Mesenchymal stem cell (in vitro differentiated cells and primary cell): ENCODE data around the gene LAMB3.

Source experiments
- DNase-seq: peaks from one replicate; pipeline ENCODE4 v3.0.0-alpha.2; 2013
- H2AFZ ChIP-seq: one replicate; pipeline ENCODE4 v1.6.1; 2013; ENCODE audit warnings: low read depth, mild to moderate bottlenecking, control low read depth, inconsistent platforms, low read length, moderate library complexity
- H2AK5ac ChIP-seq: 2 replicates; pipeline ENCODE4 v1.6.1; 2013; ENCODE audit warnings: low read length, moderate library complexity, mild to moderate bottlenecking, inconsistent platforms; ENCODE audit not compliant: severe bottlenecking
- H2BK120ac ChIP-seq: one replicate; pipeline ENCODE4 v1.6.1; 2013; ENCODE audit warnings: low read depth, mild to moderate bottlenecking, inconsistent platforms, low read length, moderate library complexity
- H2BK12ac ChIP-seq, 2 experiments: one replicate each; pipeline ENCODE4 v1.6.1; 2013; ENCODE audit warnings: inconsistent platforms in 2 of 2, low read length in 2 of 2, mild to moderate bottlenecking in 2 of 2, moderate library complexity in 2 of 2, control low read depth in 1 of 2
- H2BK15ac ChIP-seq: one replicate; pipeline ENCODE4 v1.6.1; 2013; ENCODE audit warnings: mild to moderate bottlenecking, low read depth, inconsistent platforms; ENCODE audit not compliant: poor library complexity, severe bottlenecking
- H2BK5ac ChIP-seq: 2 replicates; pipeline ENCODE4 v1.6.1; 2013; ENCODE audit warnings: low read depth, mild to moderate bottlenecking, low read length, control low read depth, inconsistent platforms; ENCODE audit not compliant: poor library complexity, severe bottlenecking
- H3K14ac ChIP-seq, 2 experiments: one replicate each; pipeline ENCODE4 v1.6.1; 2013; ENCODE audit warnings: inconsistent platforms in 2 of 2, low read length in 2 of 2, control low read depth in 1 of 2, mild to moderate bottlenecking in 1 of 2, moderate library complexity in 1 of 2
- H3K18ac ChIP-seq, 2 experiments: one replicate each; pipeline ENCODE4 v1.6.1; 2013; ENCODE audit warnings: inconsistent platforms in 2 of 2, low read length in 2 of 2, control low read depth in 1 of 2, low read depth in 1 of 2, mild to moderate bottlenecking in 1 of 2
- H3K23ac ChIP-seq, 2 experiments: one replicate each; pipeline ENCODE4 v1.6.1; 2013; ENCODE audit warnings: inconsistent platforms in 2 of 2, low read length in 2 of 2, mild to moderate bottlenecking in 2 of 2, moderate library complexity in 2 of 2, control low read depth in 1 of 2
- H3K27ac ChIP-seq: 2 replicates; pipeline ENCODE4 v1.5.1; 2013; ENCODE audit warnings: mild to moderate bottlenecking, moderate library complexity, low read length, control low read depth, inconsistent platforms; ENCODE audit not compliant: poor library complexity, severe bottlenecking
- H3K27me3 ChIP-seq, 2 experiments: 2 replicates each; pipeline versions ENCODE4 v1.6.1 to v1.7.0; 2013; ENCODE audit warnings: low read length in 2 of 2, mild to moderate bottlenecking in 2 of 2, moderate library complexity in 2 of 2, control low read depth in 1 of 2, inconsistent platforms in 1 of 2; ENCODE audit not compliant: control insufficient read depth in 1 of 2, insufficient read depth in 1 of 2
- H3K36me3 ChIP-seq, 2 experiments: 2 replicates each; pipeline versions ENCODE4 v1.6.1 to v1.7.0; 2013; ENCODE audit warnings: low read length in 2 of 2, control low read depth in 1 of 2, inconsistent platforms in 1 of 2, low read depth in 1 of 2, mild to moderate bottlenecking in 1 of 2; ENCODE audit not compliant: insufficient read depth in 2 of 2, control insufficient read depth in 1 of 2
- H3K4ac ChIP-seq, 2 experiments: one replicate each; pipeline ENCODE4 v1.6.1; 2013; ENCODE audit warnings: inconsistent platforms in 2 of 2, low read length in 2 of 2, mild to moderate bottlenecking in 2 of 2, moderate library complexity in 2 of 2, control low read depth in 1 of 2, low read depth in 1 of 2
- H3K4me1 ChIP-seq: 2 replicates; pipeline ENCODE4 v1.6.1; 2013; ENCODE audit warnings: low read depth, low read length, control low read depth; ENCODE audit not compliant: control insufficient read depth, insufficient read depth
- H3K4me2 ChIP-seq: 2 replicates; pipeline ENCODE4 v1.6.1; 2013; ENCODE audit warnings: low read length, mild to moderate bottlenecking, inconsistent platforms; ENCODE audit not compliant: poor library complexity, severe bottlenecking
- H3K4me3 ChIP-seq, 2 experiments: 2 replicates each; pipeline versions ENCODE4 v1.5.1 to v1.7.0; 2013; ENCODE audit warnings: low read length in 2 of 2, mild to moderate bottlenecking in 2 of 2, control low read depth in 1 of 2, low read depth in 1 of 2; ENCODE audit not compliant: insufficient read depth in 1 of 2
- H3K79me1 ChIP-seq: replicated peaks from 2 replicates; pipeline ENCODE4 v1.6.1; 2013; ENCODE audit warnings: mild to moderate bottlenecking, control low read depth, low read length, inconsistent platforms; ENCODE audit not compliant: poor library complexity, severe bottlenecking
- H3K9ac ChIP-seq: 2 replicates; pipeline ENCODE4 v1.7.0; 2013; ENCODE audit warnings: mild to moderate bottlenecking, low read length, moderate library complexity
- H3K9me3 ChIP-seq: 2 replicates; pipeline ENCODE4 v1.7.0; 2013; ENCODE audit warnings: mild to moderate bottlenecking, low read length; ENCODE audit not compliant: control insufficient read depth
- H4K8ac ChIP-seq: one replicate; pipeline ENCODE4 v1.6.1; 2013; ENCODE audit warnings: inconsistent platforms, mild to moderate bottlenecking, low read length, moderate library complexity
- H4K91ac ChIP-seq: one replicate; pipeline ENCODE4 v1.6.1; 2013; ENCODE audit warnings: mild to moderate bottlenecking, low read length, inconsistent platforms
- WGBS: methylation state at CpG from one replicate; pipeline ENCODE4 v1.1.7; 2013; ENCODE audit warnings: mixed read lengths; 5-methylcytosine and 5-hydroxymethylcytosine counted together

Gene LAMB3

DNA sequence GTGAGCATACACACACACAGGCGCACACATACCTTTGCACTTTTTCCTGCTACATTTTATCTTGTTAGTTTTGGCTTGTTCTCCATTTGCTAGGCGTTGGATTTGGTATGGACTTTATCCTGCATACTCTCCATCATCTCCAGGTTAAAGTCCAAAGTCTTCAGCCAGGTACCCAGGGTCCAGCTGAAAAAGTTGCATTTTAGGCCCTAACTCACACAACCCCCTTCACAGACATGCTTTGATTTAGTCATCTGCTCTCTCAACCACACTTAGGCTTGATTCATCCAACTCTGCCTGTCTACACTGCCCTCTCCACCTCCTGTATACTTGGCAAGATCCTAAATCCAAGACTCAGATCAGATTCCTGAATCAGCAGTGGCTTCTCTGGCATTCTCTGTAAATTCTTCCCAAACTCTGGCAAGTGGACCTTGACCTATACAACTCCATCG, 10.7 kb upstream of the LAMB3 start:
- Histone ChIP-seq H2BK5ac (no peak overlapping the region), H2BK15ac (no peak overlapping the region), H3K9ac (no peak overlapping the region), H3K4me3 (no peak overlapping the region), H3K4me2 (no peak overlapping the region), H3K79me1 (no peaks in the 10 kb centered on the region), H4K8ac (no peak overlapping the region), H2BK12ac (no peak overlapping the region), H3K36me3 (no peaks in the 10 kb centered on the region), H3K27me3 (peaks cover 0 to 6% of the 10 kb centered on the region in 2 experiments), H3K4me1 (no peaks in the 10 kb centered on the region), H2BK120ac (no peak overlapping the region), H3K9me3 (no peaks in the 10 kb centered on the region), H3K27ac (no peak overlapping the region), H3K14ac (no peak overlapping the region), H3K23ac (no peak overlapping the region), H3K18ac (no peak overlapping the region), H2AFZ (no peak overlapping the region), H4K91ac (no peak overlapping the region), H3K4ac (peak overlapping the region in 1 of 2 experiments; percentile 26), H2AK5ac (no peak overlapping the region)
- DNase-seq = no peak
- WGBS = 99% methylated on average over 3 of the region's 3 CpGs

GRCh38 chr1:209661071-209661470, 8.8 kb upstream of the LAMB3 start:
- Histone ChIP-seq H4K8ac (peak overlapping the region; percentile 83), H3K36me3 (no peaks in the 10 kb centered on the region), H3K79me1 (no peaks in the 10 kb centered on the region), H2BK12ac (peak overlapping the region; percentile 57 to 95), H2BK120ac (no peak overlapping the region), H3K4ac (peak overlapping the region; percentile 57 to 97), H2BK5ac (no peak overlapping the region), H3K9ac (no peak overlapping the region), H4K91ac (peak overlapping the region; percentile 93), H3K18ac (peak overlapping the region; percentile 5 to 92), H3K9me3 (no peaks in the 10 kb centered on the region), H3K14ac (no peak overlapping the region), H2AK5ac (no peak overlapping the region), H3K4me1 (peaks cover 6% of the 10 kb centered on the region), H3K4me2 (no peak overlapping the region), H3K23ac (no peak overlapping the region), H2BK15ac (no peak overlapping the region), H3K4me3 (no peak overlapping the region), H3K27ac (no peak overlapping the region), H2AFZ (no peak overlapping the region), H3K27me3 (no peaks in the 10 kb centered on the region)
- 0% methylated on average over 1 of the region's 1 CpG for WGBS
- DNase-seq = peak; percentile 76

DNA sequence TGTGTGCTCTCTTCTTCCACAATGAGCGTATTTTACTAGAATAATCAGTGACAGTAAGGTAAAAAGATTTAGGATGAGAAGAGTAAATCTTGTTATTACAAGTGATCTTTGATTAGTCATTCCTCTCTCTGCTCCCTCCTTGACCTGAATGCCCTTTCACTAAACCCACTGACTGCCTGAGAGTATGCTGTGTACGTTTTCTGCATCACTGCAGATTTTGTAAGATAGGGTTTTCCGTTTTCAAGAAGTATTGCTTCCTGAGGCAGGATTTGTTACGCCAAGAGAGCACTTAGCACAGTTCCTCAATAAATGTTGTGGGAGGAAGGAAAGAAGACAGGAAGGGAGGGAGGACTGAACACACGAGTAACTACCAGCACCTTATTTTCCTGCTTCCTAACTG, 7.7 kb upstream of the LAMB3 start:
- Histone ChIP-seq H3K4me2 (no peak overlapping the region), H4K91ac (no peak overlapping the region), H2BK15ac (no peak overlapping the region), H3K18ac (no peak overlapping the region), H3K36me3 (no peaks in the 10 kb centered on the region), H3K79me1 (no peaks in the 10 kb centered on the region), H3K4me3 (no peak overlapping the region), H2AFZ (no peak overlapping the region), H3K23ac (no peak overlapping the region), H3K4ac (no peak overlapping the region), H3K14ac (no peak overlapping the region), H3K9me3 (no peaks in the 10 kb centered on the region), H2BK12ac (no peak overlapping the region), H2BK5ac (no peak overlapping the region), H3K27me3 (no peaks in the 10 kb centered on the region), H3K4me1 (peaks cover 6% of the 10 kb centered on the region), H3K9ac (no peak overlapping the region), H2BK120ac (no peak overlapping the region), H3K27ac (peak overlapping the region; percentile 2), H4K8ac (no peak overlapping the region), H2AK5ac (no peak overlapping the region)
- peak; percentile 97 for DNase-seq
- 0% methylated on average over 2 of the region's 5 CpGs for WGBS

DNA sequence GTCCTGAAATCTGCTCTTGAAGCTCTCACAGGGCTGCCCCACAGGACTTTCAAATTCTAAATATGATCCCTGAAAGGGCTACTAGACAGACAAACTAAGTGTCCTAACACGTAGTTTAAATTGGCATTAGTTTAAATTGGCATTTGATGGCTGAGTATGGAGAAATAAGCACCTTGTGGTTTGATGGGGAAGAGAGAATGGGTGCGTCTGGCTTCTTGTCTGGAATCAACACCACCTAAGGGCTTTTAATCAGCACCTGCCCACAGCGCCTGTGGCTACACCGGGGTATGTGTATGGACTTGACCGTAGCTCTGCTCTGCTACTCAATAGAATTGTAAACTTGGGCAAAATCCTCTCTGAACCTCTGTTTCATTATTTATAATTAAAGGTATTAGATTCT, 5.7 kb upstream of the LAMB3 start:
- no peak overlapping the region for H3K4me2 ChIP-seq
- no peak overlapping the region for H3K4me3 ChIP-seq
- DNase-seq = no peak
- WGBS = 89% methylated on average over 4 of the region's 5 CpGs
- no peaks in the 10 kb centered on the region for H3K9me3 ChIP-seq
- no peak overlapping the region for H3K23ac ChIP-seq
- H3K79me1 ChIP-seq = no peaks in the 10 kb centered on the region
- no peak overlapping the region for H3K27ac ChIP-seq
- no peaks in the 10 kb centered on the region for H3K27me3 ChIP-seq
- H3K9ac ChIP-seq = no peak overlapping the region
- H2AK5ac ChIP-seq = no peak overlapping the region
- H3K36me3 ChIP-seq = no peaks in the 10 kb centered on the region
- H3K14ac ChIP-seq = no peak overlapping the region
- H2BK5ac ChIP-seq = no peak overlapping the region
- H2BK12ac ChIP-seq = peak overlapping the region; percentile 87 to 88
- H2AFZ ChIP-seq = no peak overlapping the region
- no peak overlapping the region for H2BK120ac ChIP-seq
- peak overlapping the region in 1 of 2 experiments; percentile 49 for H3K18ac ChIP-seq
- no peak overlapping the region for H2BK15ac ChIP-seq
- H4K91ac ChIP-seq = peak overlapping the region; percentile 71
- H4K8ac ChIP-seq = peak overlapping the region; percentile 63
- H3K4ac ChIP-seq = peak overlapping the region in 1 of 2 experiments; percentile 34
- H3K4me1 ChIP-seq = peaks cover 19% of the 10 kb centered on the region
